Psoas muscle (tissue), 8 donors: Measurements from ENCODE around the gene FBXO17. TPM values are rescaled to one million over a fixed set of nuclear protein-coding genes. Genes with fewer than 3 reads are reported as not detected.
"Not testable (repeated sequence)": the region's sequence is repeated elsewhere in the genome, so short reads cannot be mapped to it uniquely, and the experiment has no call there.

Experiments used
- ATAC-seq, 4 donors: fragments of 200-7000 bp; cut with Tn5 transposase; one replicate each; pipeline ENCODE4 v1.9.1; 2020; ENCODE audit warnings: moderate library complexity in 3 of 4, mild to moderate bottlenecking in 2 of 4
- DNase-seq, 2 donors: peaks; one replicate each; pipeline ENCODE4 v3.0.0-alpha.2; 2020
- H3K27ac ChIP-seq: fragments of 200-600 bp; one replicate; pipeline ENCODE4 v1.8.0; 2022
- H3K27me3 ChIP-seq, 3 donors: fragments of 200-600 bp in 1 of 3; one replicate each; pipeline versions ENCODE4 v1.6.1 to v1.8.0; 2013 to 2022; ENCODE audit warnings: low read length in 2 of 3, mild to moderate bottlenecking in 2 of 3, moderate library complexity in 1 of 3; ENCODE audit not compliant: insufficient read depth in 3 of 3
- H3K36me3 ChIP-seq, 2 donors: fragments of 200-600 bp in 1 of 2; one replicate each; pipeline versions ENCODE4 v1.6.1 to v1.8.0; 2013 to 2022; ENCODE audit warnings: low read depth in 1 of 2, mild to moderate bottlenecking in 1 of 2, moderate library complexity in 1 of 2; ENCODE audit not compliant: insufficient read depth in 1 of 2
- H3K4me1 ChIP-seq: fragments of 200-600 bp; one replicate; pipeline ENCODE4 v1.8.0; 2022
- H3K4me3 ChIP-seq: fragments of 200-600 bp; one replicate; pipeline ENCODE4 v1.8.0; 2022; ENCODE audit warnings: mild to moderate bottlenecking
- H3K9me3 ChIP-seq: fragments of 200-600 bp; one replicate; pipeline ENCODE4 v1.8.0; 2022
- WGBS, 3 donors: extraction: QIAGEN DNeasy Blood & Tissue Kit; methylation state at CpG; one replicate each; pipeline versions ENCODE4 v1.1.6 to v1.1.7; 2013; 5-methylcytosine and 5-hydroxymethylcytosine counted together
- intact Hi-C, 2 donors: fragments of 100-400 bp; cut with DNase I; formaldehyde crosslinking; loops; one replicate each; pipeline versions ENCODE4 v1.11.0 to v1.14.2; 2022
- polyA plus RNA-seq, 3 donors: library from polyadenylated mRNA; stranded (reverse); fragments of 200-250 nt; gene quantifications; one replicate each; pipeline ENCODE4 v1.2.3, GENCODE V29; 2013
- total RNA-seq, 4 donors: library from RNA; stranded (reverse); fragmentation: NEBNext Ultra II Directional in 2 of 4; extraction: Animal tissue kit (Norgen Biotek cat#: 25700) in 2 of 4; gene quantifications; one replicate each; pipeline versions ENCODE4 v1.2.1 to v1.2.4, GENCODE V29; 2021 to 2023
- TF ChIP-seq, protein P1 (sequence below): fragments of 200-600 bp; IDR thresholded peaks from one replicate; pipeline ENCODE4 v1.8.0; 2022; ENCODE audit warnings: antibody characterized with exemption
- donor health status: healthy with polysubstance abuse.
- donor health status: DM: no; HTN: no; CAD: no; lungs with moderate emphysema.
- donor health status: Bipolar disorder and iron deficiency.
- donor health status: healthy.
- donor health status: DM: yes; HTN: yes; CAD: no.
- donor health status: DM: no; HTN: no; CAD: no.
- donor health status: DM: no; HTN: no; CAD: no.
- donor health status: DM: yes; HTN: yes; CAD: no.

Gene FBXO17
- total and polyA plus RNA-seq, 7 donors, result 1.6 to 4.3 (median 2.2) TPM

DNA sequence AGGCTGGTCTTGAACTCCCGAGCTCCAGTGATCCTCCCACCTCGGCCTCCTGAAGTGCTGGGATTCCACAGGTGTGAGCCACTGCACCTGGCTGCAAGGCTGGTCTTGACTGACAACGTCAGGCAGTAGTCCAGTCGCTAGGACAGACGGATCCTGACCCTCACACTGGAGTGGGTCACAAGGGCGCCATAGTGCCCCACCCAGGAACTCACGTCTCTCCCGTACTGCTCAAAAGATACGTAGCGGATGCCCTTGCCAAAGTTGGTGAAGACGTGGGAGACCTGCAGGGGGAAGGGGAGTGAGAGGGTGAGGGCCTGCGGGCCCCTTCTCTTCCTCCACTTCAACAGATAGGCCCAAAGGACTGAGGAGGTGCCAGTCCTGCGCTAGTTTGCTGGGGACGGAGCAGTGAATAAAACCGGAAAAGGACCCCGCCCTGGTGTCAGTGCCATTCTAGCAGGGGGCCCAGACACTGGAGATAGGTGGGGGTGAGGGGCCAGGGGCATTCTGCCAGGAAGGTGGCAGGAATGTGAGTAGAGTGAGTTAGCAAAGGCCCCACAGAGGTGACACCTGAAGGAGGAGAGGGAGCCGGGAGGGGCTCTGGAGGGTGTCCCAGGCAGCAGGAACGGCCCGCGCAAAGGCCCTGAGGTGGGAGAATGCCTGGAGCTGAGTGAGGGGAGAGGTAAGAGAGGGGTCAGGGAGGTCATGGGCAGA, 32.9 kb downstream of the FBXO17 start:
- Histone ChIP-seq H3K4me1 (no peaks in the 10 kb centered on the region), H3K27ac (no peak overlapping the region), H3K4me3 (no peak overlapping the region), H3K36me3 (no peaks in the 10 kb centered on the region), H3K9me3 (no peaks in the 10 kb centered on the region), H3K27me3 (no peaks in the 10 kb centered on the region)
- TF ChIP-seq, protein P1, sequence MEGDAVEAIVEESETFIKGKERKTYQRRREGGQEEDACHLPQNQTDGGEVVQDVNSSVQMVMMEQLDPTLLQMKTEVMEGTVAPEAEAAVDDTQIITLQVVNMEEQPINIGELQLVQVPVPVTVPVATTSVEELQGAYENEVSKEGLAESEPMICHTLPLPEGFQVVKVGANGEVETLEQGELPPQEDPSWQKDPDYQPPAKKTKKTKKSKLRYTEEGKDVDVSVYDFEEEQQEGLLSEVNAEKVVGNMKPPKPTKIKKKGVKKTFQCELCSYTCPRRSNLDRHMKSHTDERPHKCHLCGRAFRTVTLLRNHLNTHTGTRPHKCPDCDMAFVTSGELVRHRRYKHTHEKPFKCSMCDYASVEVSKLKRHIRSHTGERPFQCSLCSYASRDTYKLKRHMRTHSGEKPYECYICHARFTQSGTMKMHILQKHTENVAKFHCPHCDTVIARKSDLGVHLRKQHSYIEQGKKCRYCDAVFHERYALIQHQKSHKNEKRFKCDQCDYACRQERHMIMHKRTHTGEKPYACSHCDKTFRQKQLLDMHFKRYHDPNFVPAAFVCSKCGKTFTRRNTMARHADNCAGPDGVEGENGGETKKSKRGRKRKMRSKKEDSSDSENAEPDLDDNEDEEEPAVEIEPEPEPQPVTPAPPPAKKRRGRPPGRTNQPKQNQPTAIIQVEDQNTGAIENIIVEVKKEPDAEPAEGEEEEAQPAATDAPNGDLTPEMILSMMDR, result no peak
- DNase-seq (no peak), ATAC-seq (peak in 1 of 4 donors; percentile 27)
- intact Hi-C loops, result no loop called here
- WGBS, 3 donors, result 81 to 87% (median 84%) methylated on average over 20 of the region's 20 CpGs

- H3K9me3 ChIP-seq, result no peaks in the 10 kb centered on the region
- H3K4me3 ChIP-seq, result no peak overlapping the region
- TF ChIP-seq, protein P1, result no peak
- DNase-seq, result no peak
- no peaks in the 10 kb centered on the region for H3K4me1 ChIP-seq
- WGBS, 3 donors, result 72 to 79% (median 73%) methylated on average over 2 of the region's 2 CpGs
- no peak overlapping the region for H3K27ac ChIP-seq
- H3K36me3 ChIP-seq, result no peaks in the 10 kb centered on the region
- H3K27me3 ChIP-seq, result no peaks in the 10 kb centered on the region
- ATAC-seq, result no peak
- intact Hi-C loops, result no loop called here
These were observed 33.6 kb downstream of the FBXO17 start for GRCh38 chr19:38941979-38942378.

DNA sequence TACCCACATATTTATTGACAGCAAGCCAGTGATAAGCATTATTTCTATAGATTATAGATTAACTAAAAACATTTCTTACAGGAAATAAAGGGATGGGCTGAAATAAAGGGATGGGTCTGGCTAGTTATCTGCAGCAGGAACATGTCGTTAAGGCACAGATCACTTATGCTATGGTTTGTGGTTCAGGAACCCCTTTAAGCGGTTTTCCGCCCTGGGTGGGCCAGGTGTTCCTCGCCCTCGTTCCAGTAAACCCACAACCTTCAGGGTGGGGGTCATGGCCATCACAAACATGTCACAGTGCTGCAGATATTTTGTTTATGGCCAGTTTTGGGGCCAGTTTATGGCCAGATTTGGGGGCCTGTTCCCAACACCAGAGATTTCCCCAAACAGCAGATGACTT, 34.1 kb downstream of the FBXO17 start:
- H3K27me3 ChIP-seq, ATAC-seq, intact Hi-C loops, H3K4me1 ChIP-seq, H3K27ac ChIP-seq, H3K36me3 ChIP-seq, H3K4me3 ChIP-seq, H3K9me3 ChIP-seq, DNase-seq: not testable (repeated sequence)
- 79 to 88% (median 79%) methylated on average over 5 of the region's 5 CpGs for whole genome bisulfite sequencing, 3 donors

DNA sequence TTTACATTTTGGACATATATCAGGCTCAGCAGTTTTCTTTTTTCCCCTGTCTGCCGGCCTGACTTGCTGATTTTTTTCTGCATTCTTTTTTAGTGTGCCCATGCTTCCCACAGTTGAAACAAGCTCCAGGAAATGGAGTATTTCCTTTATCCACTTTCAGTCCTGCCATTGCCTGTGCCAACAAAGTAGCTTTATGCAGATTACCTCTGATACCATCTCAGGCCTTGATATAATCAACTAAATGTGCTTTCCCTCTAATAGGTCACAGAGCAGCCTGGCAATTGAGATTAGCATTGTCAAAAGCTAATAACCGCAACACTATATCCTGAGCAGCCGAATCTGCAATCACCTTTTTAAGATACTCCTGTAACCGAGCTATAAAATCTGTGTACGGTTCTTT, 35.6 kb downstream of the FBXO17 start:
- WGBS, 3 donors, result 59 to 64% (median 61%) methylated on average over 5 of the region's 5 CpGs
- ATAC-seq (no peak), DNase-seq (no peak)
- Histone ChIP-seq H3K4me1 (no peaks in the 10 kb centered on the region), H3K27me3 (no peaks in the 10 kb centered on the region), H3K27ac (no peak overlapping the region), H3K36me3 (no peaks in the 10 kb centered on the region), H3K4me3 (no peak overlapping the region), H3K9me3 (no peaks in the 10 kb centered on the region)
- intact Hi-C loops, result no loop called here
- TF ChIP-seq, protein P1, result no peak

DNA sequence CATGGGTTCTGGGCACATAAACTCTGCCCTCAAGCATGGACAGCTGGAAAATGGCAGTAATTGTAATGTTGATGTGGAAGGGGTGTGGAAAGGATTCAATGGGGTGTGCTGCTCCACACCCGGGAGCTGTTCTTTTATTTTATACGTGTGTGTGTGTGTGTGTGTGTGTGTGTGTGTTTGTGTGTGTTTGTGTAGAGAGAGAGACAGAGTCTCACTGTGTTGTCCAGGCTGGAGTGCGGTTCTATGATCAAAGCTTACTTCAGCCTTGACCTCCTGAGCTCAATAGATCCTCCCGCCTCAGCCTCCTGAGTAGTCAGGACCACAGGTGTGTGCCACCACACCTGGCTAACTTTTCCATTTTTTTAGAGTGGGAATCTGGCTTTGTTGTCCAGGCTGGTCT, 42.0 kb downstream of the FBXO17 start:
- DNase-seq (no peak), ATAC-seq (no peak)
- 88 to 89% (median 89%) methylated on average over 4 of the region's 4 CpGs for WGBS, 3 donors
- intact Hi-C loops, result loop anchor here in 1 of 2 donors (5.0 kb wide), 1 partner anchor 201 kb away; no protein-coding TSS in a partner anchor
- Histone ChIP-seq H3K36me3 (peaks cover 0 to 24% of the 10 kb centered on the region in 2 donors), H3K27ac (no peak overlapping the region), H3K9me3 (no peaks in the 10 kb centered on the region), H3K27me3 (no peaks in the 10 kb centered on the region), H3K4me1 (peaks cover 18% of the 10 kb centered on the region), H3K4me3 (no peak overlapping the region)
- TF ChIP-seq, protein P1, result no peak
